Neuronal stem cell (in vitro differentiated cells): ENCODE measurements around the gene NSMCE1.
A peak's percentile ranks its signal among the peaks of the same experiment; 100 is the strongest.

Source experiments
- DNase-seq: peaks from one replicate; pipeline ENCODE4 v3.0.0-alpha.2; 2013; ENCODE audit warnings: low spot score
- H2AFZ ChIP-seq: one replicate; pipeline ENCODE4 v1.6.1; 2013; ENCODE audit warnings: mild to moderate bottlenecking, low read length, inconsistent platforms
- H2AK5ac ChIP-seq: 2 replicates; pipeline ENCODE4 v1.6.1; 2013; ENCODE audit warnings: low read depth, mild to moderate bottlenecking, inconsistent platforms, low read length, moderate library complexity, mixed read lengths
- H2BK120ac ChIP-seq: 2 replicates; pipeline ENCODE4 v1.6.1; 2013; ENCODE audit warnings: low read depth, mild to moderate bottlenecking, inconsistent platforms, low read length, moderate library complexity, mixed read lengths
- H2BK12ac ChIP-seq: one replicate; pipeline ENCODE4 v1.6.1; 2013; ENCODE audit warnings: low read length, inconsistent platforms
- H2BK15ac ChIP-seq: 2 replicates; pipeline ENCODE4 v1.6.1; 2013; ENCODE audit warnings: mild to moderate bottlenecking, low read length, inconsistent platforms, mixed read lengths
- H2BK5ac ChIP-seq: one replicate; pipeline ENCODE4 v1.6.1; 2013; ENCODE audit warnings: inconsistent platforms, mild to moderate bottlenecking, low read length, moderate library complexity
- H3K14ac ChIP-seq: one replicate; pipeline ENCODE4 v1.6.1; 2013; ENCODE audit warnings: low read length, inconsistent platforms
- H3K18ac ChIP-seq: 2 replicates; pipeline ENCODE4 v1.6.1; 2013; ENCODE audit warnings: low read length, inconsistent platforms
- H3K23ac ChIP-seq: 2 replicates; pipeline ENCODE4 v1.6.1; 2013; ENCODE audit warnings: low read depth, mild to moderate bottlenecking, mixed read lengths, low read length, inconsistent platforms; ENCODE audit not compliant: poor library complexity
- H3K27ac ChIP-seq: replicated peaks from 3 replicates; pipeline ENCODE4 v1.5.1; 2013; ENCODE audit warnings: low read length, inconsistent platforms
- H3K27me3 ChIP-seq, 3 experiments: 2 replicates each; pipeline ENCODE4 v1.6.1; 2013; ENCODE audit warnings: low read length in 3 of 3, mild to moderate bottlenecking in 2 of 3, inconsistent platforms in 1 of 3, low read depth in 1 of 3, mixed read lengths in 1 of 3, moderate library complexity in 1 of 3; ENCODE audit not compliant: control insufficient read depth in 3 of 3, insufficient read depth in 3 of 3
- H3K36me3 ChIP-seq, 2 donors: replicated peaks in 1 of 2; 2 replicates each; pipeline ENCODE4 v1.6.1; 2013; ENCODE audit warnings: low read length in 2 of 2; ENCODE audit not compliant: control insufficient read depth in 2 of 2, insufficient read depth in 2 of 2
- H3K4ac ChIP-seq: 2 replicates; pipeline ENCODE4 v1.6.1; 2013; ENCODE audit warnings: inconsistent platforms, mild to moderate bottlenecking, low read length, moderate library complexity
- H3K4me1 ChIP-seq, 2 donors: 1 replicate in 1 of 2; 2 replicates in 1 of 2; pipeline ENCODE4 v1.6.1; 2013; ENCODE audit warnings: low read length in 2 of 2, low read depth in 1 of 2; ENCODE audit not compliant: control insufficient read depth in 2 of 2, insufficient read depth in 1 of 2
- H3K4me2 ChIP-seq: one replicate; pipeline ENCODE4 v1.6.1; 2013; ENCODE audit warnings: mild to moderate bottlenecking, low read length, inconsistent platforms; ENCODE audit not compliant: insufficient read depth, poor library complexity, severe bottlenecking
- H3K4me3 ChIP-seq, 2 donors: 2 replicates each; pipeline ENCODE4 v1.5.1; 2013; ENCODE audit warnings: low read length in 2 of 2, mild to moderate bottlenecking in 2 of 2, inconsistent platforms in 1 of 2, moderate library complexity in 1 of 2
- H3K79me1 ChIP-seq: one replicate; pipeline ENCODE4 v1.6.1; 2013; ENCODE audit warnings: low read depth, mild to moderate bottlenecking, inconsistent platforms, low read length, moderate library complexity
- H3K9ac ChIP-seq: one replicate; pipeline ENCODE4 v1.6.1; 2013; ENCODE audit warnings: mild to moderate bottlenecking, low read depth, low read length, inconsistent platforms; ENCODE audit not compliant: poor library complexity
- H3K9me3 ChIP-seq, 2 donors: replicated peaks in 1 of 2; 2 replicates each; pipeline versions ENCODE3 to v1.6.1; 2013; ENCODE audit warnings: low read length in 2 of 2, mild to moderate bottlenecking in 2 of 2, inconsistent platforms in 1 of 2, low read depth in 1 of 2, mixed read lengths in 1 of 2, moderate library complexity in 1 of 2; ENCODE audit not compliant: control insufficient read depth in 2 of 2, insufficient read depth in 1 of 2
- H4K8ac ChIP-seq: one replicate; pipeline ENCODE4 v1.6.1; 2013; ENCODE audit warnings: low read depth, mild to moderate bottlenecking, inconsistent platforms, low read length, moderate library complexity
- H4K91ac ChIP-seq: one replicate; pipeline ENCODE4 v1.6.1; 2013; ENCODE audit warnings: low read length, low read depth, mild to moderate bottlenecking, inconsistent platforms; ENCODE audit not compliant: poor library complexity
- WGBS, 2 donors: extraction: QIAGEN DNeasy Blood & Tissue Kit; methylation state at CpG; one replicate each; pipeline ENCODE4 v1.1.7; 2013; ENCODE audit warnings: missing lambda C conversion rate in 2 of 2, mixed read lengths in 1 of 2; ENCODE audit not compliant: insufficient read length in 2 of 2, insufficient replicate concordance in 1 of 2; ENCODE audit errors: extremely low coverage in 2 of 2; 5-methylcytosine and 5-hydroxymethylcytosine counted together

NSMCE1 gene

GRCh38 chr16:27240948-27241531 lies 27.5 kb downstream of the NSMCE1 start:
- no peaks in the 10 kb centered on the region for H3K79me1 ChIP-seq
- H3K27me3 ChIP-seq: no peaks in the 10 kb centered on the region
- no peak overlapping the region for H2BK15ac ChIP-seq
- H3K36me3 ChIP-seq: peaks cover 0 to 11% of the 10 kb centered on the region in 2 donors
- no peak overlapping the region for H3K27ac ChIP-seq
- H3K23ac ChIP-seq: no peak overlapping the region
- H3K9ac ChIP-seq: no peak overlapping the region
- H4K91ac ChIP-seq: no peak overlapping the region
- no peak overlapping the region for H2AFZ ChIP-seq
- DNase-seq: no peak
- no peak overlapping the region for H2BK5ac ChIP-seq
- no peak overlapping the region for H3K4me3 ChIP-seq
- H4K8ac ChIP-seq: no peak overlapping the region
- H3K4me2 ChIP-seq: no peak overlapping the region
- H3K14ac ChIP-seq: no peak overlapping the region
- H2AK5ac ChIP-seq: no peak overlapping the region
- WGBS, 2 donors: no CpG with 5 or more reads among the region's 6 CpGs
- peak overlapping the region; percentile 3 for H3K18ac ChIP-seq
- H3K9me3 ChIP-seq: no peaks in the 10 kb centered on the region
- H2BK120ac ChIP-seq: no peak overlapping the region
- H3K4ac ChIP-seq: no peak overlapping the region
- H3K4me1 ChIP-seq: peaks cover 22 to 25% of the 10 kb centered on the region in 2 donors
- H2BK12ac ChIP-seq: no peak overlapping the region

DNA sequence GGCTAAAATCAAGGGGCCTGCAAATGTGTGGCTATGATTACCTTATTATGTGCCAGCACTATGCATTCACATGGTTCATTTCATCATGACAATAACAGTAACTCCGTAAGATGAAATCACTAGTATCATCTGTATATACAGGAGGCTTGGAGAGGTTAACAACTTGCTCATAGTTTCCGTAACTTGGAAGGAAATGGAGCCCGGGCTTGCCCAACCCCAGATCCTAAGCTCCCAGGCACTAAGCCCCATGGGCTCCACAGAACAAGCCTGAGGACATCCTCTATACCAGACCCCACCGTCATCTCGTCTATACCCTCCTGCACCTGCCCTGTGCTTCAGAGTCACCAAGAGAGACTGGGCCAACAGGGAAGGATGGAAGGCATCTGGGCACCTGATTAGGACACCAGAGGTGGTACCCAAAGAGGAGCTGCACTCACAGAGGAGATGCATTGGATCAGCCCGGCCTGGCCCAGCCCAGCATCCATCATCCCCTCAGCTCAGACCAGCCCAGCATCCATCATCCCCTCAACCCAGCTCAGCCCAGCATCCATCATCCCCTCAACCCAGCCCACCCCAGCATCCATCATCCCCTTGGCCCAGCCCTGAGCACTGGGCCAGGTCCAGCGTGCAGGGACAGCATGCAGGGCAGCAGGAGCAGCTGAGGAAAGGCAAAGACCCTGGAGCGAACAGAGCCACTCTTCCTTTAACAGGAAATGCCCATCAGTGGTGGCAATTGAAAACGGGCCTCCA lies 28.5 kb downstream of the NSMCE1 start:
- no peak for DNase-seq
- Histone ChIP-seq H3K9ac (no peak overlapping the region), H2AFZ (no peak overlapping the region), H3K23ac (no peak overlapping the region), H3K4me3 (no peak overlapping the region), H3K79me1 (no peaks in the 10 kb centered on the region), H4K8ac (no peak overlapping the region), H2BK120ac (no peak overlapping the region), H3K4ac (no peak overlapping the region), H3K9me3 (no peaks in the 10 kb centered on the region), H4K91ac (no peak overlapping the region), H3K18ac (no peak overlapping the region), H3K4me2 (no peak overlapping the region), H3K36me3 (peaks cover 0 to 11% of the 10 kb centered on the region in 2 donors), H2BK15ac (no peak overlapping the region), H3K14ac (no peak overlapping the region), H2BK12ac (no peak overlapping the region), H2BK5ac (no peak overlapping the region), H3K27me3 (no peaks in the 10 kb centered on the region), H3K4me1 (peaks cover 22 to 26% of the 10 kb centered on the region in 2 donors), H2AK5ac (no peak overlapping the region), H3K27ac (no peak overlapping the region)
- no CpG with 5 or more reads among the region's 9 CpGs for WGBS, 2 donors

- Histone ChIP-seq H3K18ac (no peak overlapping the region), H3K27me3 (no peaks in the 10 kb centered on the region), H3K27ac (no peak overlapping the region), H3K4me1 (peaks cover 22 to 26% of the 10 kb centered on the region in 2 donors), H3K4ac (no peak overlapping the region), H2BK120ac (no peak overlapping the region), H3K4me2 (no peak overlapping the region), H3K4me3 (no peak overlapping the region), H4K8ac (no peak overlapping the region), H3K36me3 (peaks cover 0 to 19% of the 10 kb centered on the region in 2 donors), H2BK5ac (no peak overlapping the region), H2BK12ac (no peak overlapping the region), H3K23ac (no peak overlapping the region), H2AFZ (no peak overlapping the region), H2BK15ac (no peak overlapping the region), H3K79me1 (no peaks in the 10 kb centered on the region), H3K9me3 (no peaks in the 10 kb centered on the region), H2AK5ac (no peak overlapping the region), H3K9ac (no peak overlapping the region), H3K14ac (no peak overlapping the region), H4K91ac (no peak overlapping the region)
- WGBS, 2 donors: no CpG with 5 or more reads among the region's 5 CpGs
- DNase-seq: no peak
Observed at GRCh38 chr16:27239026-27239425, 29.5 kb downstream of the NSMCE1 start.

DNA sequence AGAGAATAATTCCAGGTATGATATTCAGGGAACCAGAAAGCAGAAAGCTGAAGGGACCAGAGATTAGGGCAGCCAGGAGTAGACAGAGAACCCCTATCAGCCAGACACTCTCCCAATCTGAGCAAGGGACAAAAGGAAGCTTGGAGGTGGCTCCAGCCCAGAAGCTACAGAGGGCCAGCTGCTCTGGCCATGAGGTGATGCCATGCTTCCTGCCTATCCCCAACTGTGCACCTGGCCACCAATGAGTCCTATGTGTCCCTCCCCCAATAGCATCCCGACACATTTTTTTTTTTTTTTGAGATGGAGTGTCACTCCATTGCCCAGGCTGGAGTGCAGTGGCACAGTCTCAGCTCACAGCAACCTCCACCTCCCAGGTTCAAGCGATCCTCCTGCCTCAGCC lies 30.0 kb downstream of the NSMCE1 start:
- Histone ChIP-seq H3K4me2 (no peak overlapping the region), H2AK5ac (no peak overlapping the region), H3K9ac (no peak overlapping the region), H3K79me1 (no peaks in the 10 kb centered on the region), H3K27ac (no peak overlapping the region), H2AFZ (no peak overlapping the region), H2BK12ac (no peak overlapping the region), H3K27me3 (no peaks in the 10 kb centered on the region), H4K8ac (no peak overlapping the region), H3K14ac (no peak overlapping the region), H2BK120ac (no peak overlapping the region), H3K4me1 (peaks cover 22 to 26% of the 10 kb centered on the region in 2 donors), H3K4me3 (no peak overlapping the region), H3K18ac (no peak overlapping the region), H3K23ac (no peak overlapping the region), H4K91ac (no peak overlapping the region), H2BK5ac (no peak overlapping the region), H2BK15ac (no peak overlapping the region), H3K4ac (no peak overlapping the region), H3K36me3 (peaks cover 0 to 23% of the 10 kb centered on the region in 2 donors), H3K9me3 (no peaks in the 10 kb centered on the region)
- DNase-seq: no peak
- no CpG with 5 or more reads among the region's 2 CpGs for WGBS, 2 donors
